Fibroblast of mammary gland (primary cell): Measurements from ENCODE around the gene KCNE4.

Experiments used
- DNase-seq: peaks from one replicate; pipeline ENCODE4 v3.0.0-alpha.2; 2010; ENCODE audit warnings: low read depth
- H3K4me3 ChIP-seq: 2 replicates; pipeline ENCODE4 v1.5.1; 2011; ENCODE audit warnings: low read depth, mild to moderate bottlenecking, low read length, moderate library complexity; ENCODE audit not compliant: control insufficient read depth
- TF ChIP-seq, protein P1 (sequence below): conservative IDR thresholded peaks from 2 replicates; pipeline ENCODE4 v1.5.1; 2011; ENCODE audit warnings: low read depth, low read length, inconsistent platforms; ENCODE audit not compliant: control insufficient read depth, insufficient read depth

The KCNE4 gene

GRCh38 chr2:223082706-223083105, 30.7 kb downstream of the KCNE4 start:
- DNase-seq = peak; percentile 23
- TF ChIP-seq, protein P1, sequence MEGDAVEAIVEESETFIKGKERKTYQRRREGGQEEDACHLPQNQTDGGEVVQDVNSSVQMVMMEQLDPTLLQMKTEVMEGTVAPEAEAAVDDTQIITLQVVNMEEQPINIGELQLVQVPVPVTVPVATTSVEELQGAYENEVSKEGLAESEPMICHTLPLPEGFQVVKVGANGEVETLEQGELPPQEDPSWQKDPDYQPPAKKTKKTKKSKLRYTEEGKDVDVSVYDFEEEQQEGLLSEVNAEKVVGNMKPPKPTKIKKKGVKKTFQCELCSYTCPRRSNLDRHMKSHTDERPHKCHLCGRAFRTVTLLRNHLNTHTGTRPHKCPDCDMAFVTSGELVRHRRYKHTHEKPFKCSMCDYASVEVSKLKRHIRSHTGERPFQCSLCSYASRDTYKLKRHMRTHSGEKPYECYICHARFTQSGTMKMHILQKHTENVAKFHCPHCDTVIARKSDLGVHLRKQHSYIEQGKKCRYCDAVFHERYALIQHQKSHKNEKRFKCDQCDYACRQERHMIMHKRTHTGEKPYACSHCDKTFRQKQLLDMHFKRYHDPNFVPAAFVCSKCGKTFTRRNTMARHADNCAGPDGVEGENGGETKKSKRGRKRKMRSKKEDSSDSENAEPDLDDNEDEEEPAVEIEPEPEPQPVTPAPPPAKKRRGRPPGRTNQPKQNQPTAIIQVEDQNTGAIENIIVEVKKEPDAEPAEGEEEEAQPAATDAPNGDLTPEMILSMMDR = no peak
- H3K4me3 ChIP-seq = no peak overlapping the region

DNA sequence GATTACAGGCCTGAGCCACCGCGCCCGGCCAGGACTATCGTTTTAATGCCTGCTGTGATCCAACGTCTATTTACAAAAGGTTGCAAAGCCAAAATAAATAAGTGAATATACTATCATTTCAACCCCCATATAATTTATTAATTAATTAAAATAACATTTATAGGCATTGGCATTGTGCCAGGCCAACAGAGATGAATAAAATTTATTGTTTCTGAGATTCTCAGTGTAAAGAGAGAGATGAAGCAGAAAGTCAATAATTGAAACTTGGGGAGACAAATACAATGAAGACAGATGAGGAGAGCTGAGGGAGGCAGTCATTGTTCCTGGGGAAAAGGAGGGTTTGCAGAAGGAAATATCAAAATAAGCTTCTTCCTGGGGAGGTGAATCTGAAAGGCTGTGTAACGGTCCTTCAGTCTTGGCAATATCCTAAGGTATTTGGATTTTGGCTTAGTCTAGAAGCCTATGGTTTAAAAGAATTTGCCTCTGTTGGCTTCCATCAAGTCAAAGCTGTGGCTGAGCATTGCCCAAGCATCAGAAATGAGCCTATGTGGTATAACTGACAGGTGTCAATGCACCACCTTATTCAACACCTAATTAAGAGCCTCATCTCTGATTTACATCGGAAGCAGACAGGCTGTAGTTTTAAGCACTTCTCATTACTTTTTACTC, 31.5 kb downstream of the KCNE4 start:
- no peak overlapping the region for H3K4me3 ChIP-seq
- DNase-seq = no peak
- TF ChIP-seq, protein P1 = no peak

GRCh38 chr2:223084873-223085272, 32.9 kb downstream of the KCNE4 start:
- TF ChIP-seq, protein P1 = no peak
- peak; percentile 33 for DNase-seq
- H3K4me3 ChIP-seq = no peak overlapping the region

- no peak for DNase-seq
- H3K4me3 ChIP-seq = no peak overlapping the region
- TF ChIP-seq, protein P1 = no peak
These were observed 34.5 kb downstream of the KCNE4 start for GRCh38 chr2:223086370-223086981.

DNA sequence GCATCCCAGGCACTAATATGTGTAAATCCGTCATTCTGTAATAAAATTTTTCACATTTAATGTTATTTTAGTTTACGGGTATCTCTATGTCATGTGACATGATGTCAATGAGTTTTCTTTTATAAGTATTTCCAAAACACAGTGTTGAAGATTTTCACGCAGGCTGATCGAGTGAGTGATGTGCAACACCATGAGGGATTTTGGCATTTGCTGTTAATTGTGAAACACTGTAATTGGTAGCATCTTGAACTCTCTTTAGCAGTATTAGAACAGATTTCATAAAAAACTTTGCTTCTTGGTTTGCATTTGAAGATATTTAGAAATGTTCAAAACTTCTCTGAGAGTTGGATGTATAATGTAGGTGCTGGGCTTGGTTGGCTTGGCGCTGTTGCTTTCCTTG, 35.5 kb downstream of the KCNE4 start:
- TF ChIP-seq, protein P1 = no peak

GRCh38 chr2:223088866-223089265, 36.9 kb downstream of the KCNE4 start:
- TF ChIP-seq, protein P1 = no peak
- DNase-seq = no peak

More for the DNA sequence above, 35.5 kb downstream of the KCNE4 start:
- no peak overlapping the region for H3K4me3 ChIP-seq
- DNase-seq = no peak

More at GRCh38 chr2:223088866-223089265, 36.9 kb downstream of the KCNE4 start:
- no peak overlapping the region for H3K4me3 ChIP-seq
